ENCODE measurements around the gene PHF8.

Gene PHF8

GRCh38 chrX:54012830-54013500 is 31.3 kb downstream of the PHF8 start:
- no peak for DNase-seq

- no peak for DNase-seq
Measured at GRCh38 chrX:54007682-54008081, 36.6 kb downstream of the PHF8 start.

DNA sequence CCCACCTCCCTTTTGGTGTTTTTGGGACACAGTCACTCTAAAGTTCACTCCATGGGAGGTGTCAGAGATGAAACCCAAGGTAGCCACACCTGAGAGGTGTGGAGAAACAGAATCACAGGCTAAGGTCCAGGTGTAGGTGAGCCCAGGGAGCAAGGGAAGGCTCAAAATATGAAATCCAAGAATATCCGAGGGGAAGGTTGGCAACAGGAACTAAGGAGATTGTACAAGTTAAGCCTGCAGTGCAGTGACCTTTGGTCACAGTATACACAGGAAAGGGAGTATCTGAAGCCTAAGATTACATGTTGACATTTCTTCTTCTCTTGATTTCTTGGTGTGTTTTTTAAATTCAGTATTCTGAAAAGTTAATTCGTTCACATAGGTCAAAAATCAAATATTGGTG is 46.5 kb downstream of the PHF8 start:
- no peak for DNase-seq

- DNase-seq = no peak
Measured at GRCh38 chrX:53992589-53992988, 51.7 kb downstream of the PHF8 start.

- DNase-seq = no peak
Measured at GRCh38 chrX:53990171-53990570, 54.1 kb downstream of the PHF8 start.

DNA sequence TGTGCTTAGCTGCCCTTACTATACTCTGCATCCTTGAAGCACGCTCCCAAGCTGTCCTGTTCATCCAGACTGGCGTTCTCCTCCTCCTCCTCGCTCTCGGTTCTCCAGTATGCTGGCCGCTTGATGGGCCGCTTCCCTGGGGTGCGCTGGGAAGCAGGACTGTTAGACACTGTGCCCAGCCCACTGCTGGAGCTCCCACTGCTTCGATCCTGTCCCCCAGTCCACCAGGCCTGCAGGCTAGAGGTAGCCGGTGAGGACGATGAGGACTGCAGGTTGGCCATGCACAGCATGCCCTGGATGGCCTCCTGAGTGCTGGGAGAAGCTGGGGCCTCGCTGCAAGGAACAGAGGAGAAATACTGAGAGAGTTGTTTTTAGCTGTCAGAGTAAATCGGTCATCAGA is 59.4 kb downstream of the PHF8 start:
- DNase-seq = no peak

DNA sequence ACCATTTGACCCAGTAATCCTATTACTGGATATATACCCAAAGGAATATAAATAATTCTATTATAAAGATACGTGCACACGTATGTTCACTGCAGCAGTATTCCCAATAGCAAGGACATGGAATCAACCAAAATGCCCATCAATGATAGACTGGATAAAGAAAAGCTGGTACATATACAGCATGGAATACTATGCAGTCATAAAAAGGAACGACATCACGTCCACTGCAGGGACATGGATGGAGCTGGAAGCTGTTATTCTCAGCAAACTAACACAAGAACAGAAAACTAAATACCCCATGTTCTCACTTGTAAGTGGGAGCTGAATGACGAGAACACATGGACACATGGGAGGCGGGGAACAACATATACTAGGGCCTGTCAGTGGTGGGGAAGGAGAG is 69.7 kb downstream of the PHF8 start:
- DNase-seq = no peak

DNA sequence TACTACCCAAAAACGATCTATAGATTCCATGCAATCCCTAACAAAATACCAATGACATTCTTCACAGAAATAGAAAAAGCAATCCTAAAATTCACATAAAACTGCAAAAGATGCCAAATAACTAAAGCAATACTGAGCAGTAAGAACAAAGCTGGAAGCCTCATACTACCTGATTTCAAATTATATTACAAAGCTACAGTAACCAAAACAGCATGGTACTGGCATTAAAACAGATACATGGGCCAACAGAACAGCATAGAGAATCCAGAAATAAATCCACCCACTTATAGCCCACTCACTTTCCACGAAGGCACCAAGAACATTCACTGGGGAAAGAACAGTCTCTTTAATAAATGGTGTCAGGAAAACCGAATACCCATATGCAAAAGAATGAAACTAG is 74.7 kb downstream of the PHF8 start:
- no peak for DNase-seq

- DNase-seq = no peak
Measured at GRCh38 chrX:53950130-53950733, 94.0 kb downstream of the PHF8 start.

GRCh38 chrX:53940180-53940579 is 104.1 kb downstream of the PHF8 start:
- no peak for DNase-seq

GRCh38 chrX:53939127-53939526 is 105.1 kb downstream of the PHF8 start:
- no peak for DNase-seq

DNA sequence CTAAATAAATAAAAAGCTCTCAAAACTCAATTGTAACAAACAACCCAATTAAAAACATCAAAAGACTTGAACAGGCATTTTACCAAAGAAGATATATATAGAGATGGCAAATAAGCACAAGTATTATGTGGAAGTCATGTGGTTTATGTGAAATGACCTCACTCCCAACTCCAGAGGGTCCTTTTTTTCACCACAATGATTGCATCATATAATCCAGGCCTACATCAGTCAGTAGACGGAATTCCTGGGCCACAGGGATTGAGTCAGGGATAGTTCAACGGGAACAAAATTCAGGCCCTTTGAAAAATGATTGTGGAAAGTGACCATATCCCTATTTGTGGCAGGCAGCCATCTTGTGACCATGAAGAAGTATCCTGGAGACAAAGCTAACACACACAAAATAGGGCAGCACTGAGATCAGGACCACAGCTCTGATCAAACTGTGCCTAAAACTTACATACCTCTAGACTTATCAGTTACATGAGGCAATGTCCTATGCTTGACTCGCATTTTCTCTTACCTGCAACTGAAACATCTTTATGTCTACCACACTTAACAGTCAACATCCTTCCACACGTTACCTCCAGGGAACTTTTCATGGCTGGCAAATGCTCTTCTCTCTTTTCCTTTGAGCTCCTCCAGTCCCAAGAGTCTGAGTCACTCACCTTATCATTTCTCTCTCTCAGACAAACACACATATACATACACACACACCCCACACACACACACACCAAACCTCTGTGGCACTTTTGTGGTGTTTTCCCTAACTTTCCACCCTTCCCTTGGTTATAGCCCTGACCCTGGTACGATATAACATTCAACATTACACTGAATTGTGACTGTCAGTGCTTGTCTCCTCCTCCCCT is 113.5 kb downstream of the PHF8 start:
- DNase-seq = no peak

DNA sequence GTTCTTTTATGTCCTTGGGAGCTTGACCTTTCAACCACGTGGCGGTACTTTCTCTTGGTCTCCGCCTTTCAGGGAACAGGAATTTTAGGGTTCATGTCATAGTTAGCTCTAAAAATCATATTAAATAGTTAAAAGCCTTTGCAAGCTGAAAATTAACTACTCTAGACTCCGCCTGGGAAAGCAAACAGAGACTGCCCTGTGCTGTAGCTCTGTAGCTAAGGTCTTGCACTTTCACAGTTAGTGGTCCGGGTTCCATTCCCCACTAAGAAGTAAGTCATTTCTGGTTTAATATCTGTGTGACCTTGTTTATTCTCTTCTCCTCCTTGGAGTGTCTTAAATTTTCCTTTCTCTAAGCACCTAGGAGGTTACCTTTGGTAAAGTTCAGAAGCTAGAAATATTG is 118.2 kb downstream of the PHF8 start:
- no peak for DNase-seq

- no peak for DNase-seq
Measured at GRCh38 chrX:53918702-53919101, 125.6 kb downstream of the PHF8 start.

GRCh38 chrX:53900623-53901022 is 143.7 kb downstream of the PHF8 start:
- no peak for DNase-seq

GRCh38 chrX:53895270-53895669 is 149.0 kb downstream of the PHF8 start:
- DNase-seq = no peak
